HK-2 (cell line): ENCODE data around the gene ADCY10.
A peak's percentile ranks its signal among the peaks of the same experiment; 100 is the strongest.
"Not testable (repeated sequence)": the region's sequence is repeated elsewhere in the genome, so short reads cannot be mapped to it uniquely, and the experiment has no call there.

ENCODE experiments used
- DNase-seq: peaks from one replicate; pipeline ENCODE4 v3.0.0-alpha.2; 2018; ENCODE audit not compliant: unreplicated experiment

The ADCY10 gene, protein sequence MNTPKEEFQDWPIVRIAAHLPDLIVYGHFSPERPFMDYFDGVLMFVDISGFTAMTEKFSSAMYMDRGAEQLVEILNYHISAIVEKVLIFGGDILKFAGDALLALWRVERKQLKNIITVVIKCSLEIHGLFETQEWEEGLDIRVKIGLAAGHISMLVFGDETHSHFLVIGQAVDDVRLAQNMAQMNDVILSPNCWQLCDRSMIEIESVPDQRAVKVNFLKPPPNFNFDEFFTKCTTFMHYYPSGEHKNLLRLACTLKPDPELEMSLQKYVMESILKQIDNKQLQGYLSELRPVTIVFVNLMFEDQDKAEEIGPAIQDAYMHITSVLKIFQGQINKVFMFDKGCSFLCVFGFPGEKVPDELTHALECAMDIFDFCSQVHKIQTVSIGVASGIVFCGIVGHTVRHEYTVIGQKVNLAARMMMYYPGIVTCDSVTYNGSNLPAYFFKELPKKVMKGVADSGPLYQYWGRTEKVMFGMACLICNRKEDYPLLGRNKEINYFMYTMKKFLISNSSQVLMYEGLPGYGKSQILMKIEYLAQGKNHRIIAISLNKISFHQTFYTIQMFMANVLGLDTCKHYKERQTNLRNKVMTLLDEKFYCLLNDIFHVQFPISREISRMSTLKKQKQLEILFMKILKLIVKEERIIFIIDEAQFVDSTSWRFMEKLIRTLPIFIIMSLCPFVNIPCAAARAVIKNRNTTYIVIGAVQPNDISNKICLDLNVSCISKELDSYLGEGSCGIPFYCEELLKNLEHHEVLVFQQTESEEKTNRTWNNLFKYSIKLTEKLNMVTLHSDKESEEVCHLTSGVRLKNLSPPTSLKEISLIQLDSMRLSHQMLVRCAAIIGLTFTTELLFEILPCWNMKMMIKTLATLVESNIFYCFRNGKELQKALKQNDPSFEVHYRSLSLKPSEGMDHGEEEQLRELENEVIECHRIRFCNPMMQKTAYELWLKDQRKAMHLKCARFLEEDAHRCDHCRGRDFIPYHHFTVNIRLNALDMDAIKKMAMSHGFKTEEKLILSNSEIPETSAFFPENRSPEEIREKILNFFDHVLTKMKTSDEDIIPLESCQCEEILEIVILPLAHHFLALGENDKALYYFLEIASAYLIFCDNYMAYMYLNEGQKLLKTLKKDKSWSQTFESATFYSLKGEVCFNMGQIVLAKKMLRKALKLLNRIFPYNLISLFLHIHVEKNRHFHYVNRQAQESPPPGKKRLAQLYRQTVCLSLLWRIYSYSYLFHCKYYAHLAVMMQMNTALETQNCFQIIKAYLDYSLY (N-terminal part only)

DNA sequence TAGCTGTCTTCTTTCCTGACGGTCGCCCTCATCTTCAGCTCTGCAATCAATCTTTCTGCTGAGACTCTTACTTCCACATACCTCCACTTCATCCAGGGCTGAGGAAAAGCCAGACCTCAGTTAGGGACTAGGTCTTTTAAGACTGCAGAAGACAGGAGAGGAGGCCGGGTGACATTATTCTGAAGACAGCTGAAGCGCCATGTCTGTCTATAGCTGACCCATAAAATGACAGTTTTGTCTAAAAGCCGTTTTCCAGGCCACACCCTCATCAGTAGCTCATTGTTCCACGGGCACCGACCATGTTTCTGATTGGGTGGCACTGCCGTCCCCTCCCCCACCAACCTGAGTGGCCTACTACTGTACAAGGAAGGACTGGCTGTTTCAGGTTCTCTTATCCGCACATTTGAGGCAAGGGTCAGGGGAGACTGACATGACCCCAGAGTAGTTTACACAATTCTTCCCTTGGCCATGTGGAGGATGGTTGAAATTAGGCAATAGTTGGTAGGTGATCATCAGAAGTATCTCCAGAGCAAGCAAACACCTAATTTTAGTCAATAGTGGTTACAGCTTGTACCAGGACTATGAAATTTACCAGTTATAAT lies at the start of gene ADCY10:
Gene ADCY10 (minus strand): TSS at position 240 of the 602 bp plus-strand sequence. CDS start 8,994 bp downstream, outside the sequence.
- no peak for DNase-seq

DNA sequence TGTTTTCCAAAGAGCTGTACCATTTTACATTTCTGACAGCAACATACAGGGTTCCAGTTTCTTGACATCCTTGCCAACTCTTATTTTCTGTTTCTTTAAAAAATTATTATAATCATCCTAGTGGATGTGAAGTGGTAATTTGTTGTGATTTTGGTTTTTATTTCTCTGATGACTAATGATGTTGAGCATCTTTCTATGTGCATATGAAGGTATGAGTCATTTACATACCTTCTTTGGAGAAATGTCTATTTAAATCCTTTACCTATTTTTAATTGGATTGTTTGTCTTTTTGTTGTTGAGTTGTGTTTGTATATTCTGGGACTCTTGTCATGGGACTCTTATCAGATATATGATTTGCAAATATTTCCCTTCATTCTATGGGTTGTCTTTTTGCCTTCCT lies 43.8 kb upstream of the ADCY10 start:
- DNase-seq, result no peak

DNA sequence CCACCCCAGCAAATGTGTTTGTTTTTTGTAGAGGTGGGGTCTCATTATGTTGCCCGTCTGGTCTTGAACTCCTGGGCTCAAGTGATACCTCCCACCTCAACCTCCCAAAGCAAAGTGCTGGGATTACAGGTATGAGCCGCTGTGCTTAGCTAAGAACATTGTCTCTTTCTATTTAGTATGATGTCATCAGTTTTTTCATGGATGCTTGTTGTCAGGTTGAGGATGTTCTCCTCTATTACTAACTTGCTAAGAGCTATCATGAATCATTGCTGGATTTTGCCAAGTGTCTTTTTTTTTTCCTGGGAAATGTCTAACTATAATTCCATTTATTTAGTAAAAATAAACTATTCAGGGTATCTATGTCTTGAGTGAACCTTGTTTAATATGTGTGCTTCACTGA lies 42.0 kb upstream of the ADCY10 start:
- DNase-seq, result no peak

DNA sequence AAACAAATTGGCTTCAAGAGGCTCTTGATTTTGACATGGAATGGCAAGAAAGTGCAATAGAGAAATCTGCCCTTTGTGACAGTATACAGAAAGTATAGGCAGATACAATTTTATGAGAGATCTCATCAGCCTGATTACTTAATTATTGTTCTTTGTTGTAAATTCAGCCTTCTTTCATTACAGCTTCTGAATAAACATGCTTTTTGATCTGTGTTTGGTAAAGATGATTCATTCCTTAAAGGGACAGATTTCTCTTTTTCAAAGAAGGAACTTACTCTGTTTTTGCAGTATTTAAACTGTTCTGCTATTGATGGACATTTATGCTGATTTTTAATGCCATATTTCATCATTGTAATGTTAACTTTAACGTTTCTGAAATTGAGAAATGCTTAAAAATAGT lies 36.6 kb upstream of the ADCY10 start:
- no peak for DNase-seq

DNA sequence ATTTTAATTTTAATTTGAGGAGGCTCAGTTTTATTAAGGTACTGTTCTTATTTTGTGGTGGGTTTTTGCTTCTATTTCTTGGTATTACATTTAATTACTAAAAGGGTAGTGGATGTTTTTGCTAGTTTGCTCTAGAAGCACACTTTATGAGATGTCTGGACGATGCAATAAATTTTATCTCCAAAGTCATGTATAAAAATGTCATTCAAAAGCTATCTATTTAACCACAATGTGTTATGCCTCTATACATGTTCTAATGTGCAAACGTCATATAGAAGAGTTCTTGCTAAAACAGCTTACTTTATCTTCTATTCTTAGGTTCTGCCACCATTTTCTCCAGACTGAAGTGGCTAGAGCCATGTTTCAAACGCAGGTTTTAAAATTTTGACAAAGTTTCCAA lies 35.9 kb upstream of the ADCY10 start:
- DNase-seq, result no peak

DNA sequence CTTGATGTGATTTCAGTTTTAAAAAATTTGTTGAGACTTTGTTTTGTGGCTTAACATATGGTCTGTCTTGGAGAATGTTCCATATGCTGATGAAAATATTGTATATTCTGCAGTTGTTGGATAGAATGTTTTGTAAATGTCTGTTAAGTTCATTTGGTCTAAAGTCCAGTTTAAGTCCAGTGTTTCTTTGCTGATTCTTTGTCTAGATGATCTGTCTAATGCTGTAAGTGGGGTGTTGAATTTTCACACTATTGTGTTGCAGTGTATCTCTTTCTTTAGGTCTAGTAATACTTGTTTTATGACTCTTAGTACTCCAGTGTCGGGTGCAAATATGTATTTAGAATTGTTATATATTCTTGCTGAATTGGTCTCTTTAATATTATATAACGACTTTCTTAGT lies 33.8 kb upstream of the ADCY10 start:
- no peak for DNase-seq

DNA sequence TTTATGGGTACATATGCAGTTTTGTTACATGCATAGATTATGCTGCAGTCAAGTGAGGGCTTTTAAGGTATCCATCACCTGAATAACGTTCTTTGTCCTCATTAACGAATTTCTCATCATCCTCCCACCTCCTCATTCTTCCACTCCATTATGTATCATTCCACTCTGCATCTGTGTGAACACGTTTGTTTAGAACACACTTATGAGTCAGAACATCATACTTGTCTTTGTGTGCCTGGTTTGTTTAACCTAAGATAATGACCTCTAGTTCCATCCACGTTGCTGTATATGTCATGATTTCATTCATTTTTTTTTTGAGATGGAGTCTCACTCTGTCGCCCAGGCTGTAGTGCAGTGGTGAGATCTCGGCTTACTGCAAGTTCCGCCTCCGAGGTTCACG lies 29.6 kb upstream of the ADCY10 start:
- DNase-seq, result no peak

DNA sequence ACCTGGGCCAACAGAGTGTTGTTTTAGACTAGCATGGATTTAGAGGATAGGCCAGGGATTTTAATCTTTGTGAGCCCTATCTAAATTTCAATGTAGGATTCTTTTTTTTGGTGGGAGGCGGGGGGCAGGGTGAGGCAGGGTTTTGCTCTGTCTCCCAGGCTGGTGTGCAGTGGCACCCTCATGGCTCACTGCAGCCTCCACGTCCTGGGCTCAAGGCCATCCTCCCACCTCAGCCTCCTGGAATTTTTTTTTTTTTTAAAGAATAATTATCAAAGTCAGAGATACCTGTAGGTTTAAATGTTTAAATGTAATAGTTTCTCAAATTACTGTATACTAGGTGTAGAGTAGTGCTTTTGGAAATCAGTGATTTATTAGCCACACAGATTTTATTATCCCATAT lies 26.3 kb upstream of the ADCY10 start:
- DNase-seq, result no peak

DNA sequence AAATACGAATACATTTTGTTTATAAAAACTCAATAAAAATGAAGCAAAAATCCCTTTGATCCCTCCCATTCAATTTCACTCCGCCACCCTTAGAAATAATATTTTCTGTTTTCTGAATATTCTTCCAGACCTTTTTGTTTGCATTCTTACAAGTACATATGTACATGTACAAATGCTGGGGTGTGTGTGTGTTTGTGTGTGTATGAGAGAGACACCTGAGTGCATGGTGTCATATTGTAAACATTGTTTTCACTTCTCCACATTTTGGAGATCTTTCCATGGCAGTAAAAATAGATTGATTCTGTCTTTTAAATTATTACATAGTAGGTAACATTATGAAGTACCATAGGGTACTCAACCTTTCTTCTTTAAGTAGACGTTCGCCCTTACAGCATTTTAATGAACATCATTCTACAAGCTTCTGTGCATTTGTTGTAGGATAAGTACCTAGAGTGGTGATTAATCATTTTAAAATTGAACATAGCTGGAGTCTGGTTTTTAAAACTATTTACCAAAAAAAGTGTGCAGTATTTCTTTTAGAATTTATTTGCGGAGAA lies 24.2 kb upstream of the ADCY10 start:
- DNase-seq, result no peak

DNA sequence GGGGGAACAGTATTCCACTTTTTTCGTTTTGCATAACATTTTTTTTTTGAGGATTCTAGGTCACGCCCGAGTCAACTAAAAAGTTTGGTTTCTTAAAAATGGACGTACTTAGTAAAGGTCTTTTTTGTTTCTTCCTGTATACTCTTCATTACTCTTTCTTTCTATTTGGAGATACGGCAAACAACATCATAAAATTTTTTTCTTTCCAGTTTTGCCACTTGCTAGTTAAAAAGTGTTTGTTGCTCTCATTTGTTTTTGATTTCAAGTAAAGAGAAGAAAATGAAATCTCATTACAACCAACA lies 23.7 kb upstream of the ADCY10 start:
- no peak for DNase-seq

DNA sequence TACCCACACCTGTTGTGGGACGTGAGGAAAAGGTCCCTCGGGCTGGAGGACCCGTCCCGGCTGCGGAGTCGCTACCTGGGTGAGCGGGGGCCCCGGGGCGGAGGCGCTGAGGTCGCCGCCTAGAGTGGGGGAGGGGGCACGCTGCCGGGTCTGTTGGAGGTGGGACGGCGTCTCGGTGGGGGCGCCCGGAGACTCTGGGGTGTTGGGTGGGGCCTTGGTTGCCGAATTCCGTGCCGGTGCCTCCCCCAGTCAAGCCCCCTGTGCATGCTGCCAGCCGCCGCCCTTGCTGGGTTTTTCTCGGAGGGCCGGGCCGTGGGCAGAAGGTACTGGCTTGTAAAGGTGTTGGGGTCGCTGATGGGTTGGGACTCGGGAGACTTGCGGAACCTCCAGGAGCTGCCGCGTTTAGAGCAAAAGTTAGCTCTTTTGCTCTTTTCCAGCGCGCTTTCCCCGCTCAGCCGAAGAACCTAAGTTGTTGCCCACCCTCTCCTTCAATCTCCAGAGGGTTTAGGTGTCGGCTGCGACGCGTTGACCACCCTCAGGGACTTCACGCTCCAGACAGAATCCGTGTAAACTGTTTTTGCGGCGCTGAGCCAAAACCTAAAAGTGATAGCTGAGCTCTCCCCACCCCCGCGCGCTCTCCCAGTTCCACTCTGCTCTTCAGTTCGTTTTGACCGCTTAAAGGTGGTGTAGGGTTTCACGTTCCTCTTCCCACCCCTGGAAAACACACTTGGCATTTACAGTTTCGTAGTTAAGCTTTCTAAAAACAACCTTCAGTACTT lies 23.2 kb upstream of the ADCY10 start, which contains the start of gene MPC2:
Gene MPC2 (minus strand): TSS at position 143 of the 779 bp plus-strand sequence. CDS start 1,231 bp downstream, outside the sequence.
- peak; percentile 63 for DNase-seq

DNA sequence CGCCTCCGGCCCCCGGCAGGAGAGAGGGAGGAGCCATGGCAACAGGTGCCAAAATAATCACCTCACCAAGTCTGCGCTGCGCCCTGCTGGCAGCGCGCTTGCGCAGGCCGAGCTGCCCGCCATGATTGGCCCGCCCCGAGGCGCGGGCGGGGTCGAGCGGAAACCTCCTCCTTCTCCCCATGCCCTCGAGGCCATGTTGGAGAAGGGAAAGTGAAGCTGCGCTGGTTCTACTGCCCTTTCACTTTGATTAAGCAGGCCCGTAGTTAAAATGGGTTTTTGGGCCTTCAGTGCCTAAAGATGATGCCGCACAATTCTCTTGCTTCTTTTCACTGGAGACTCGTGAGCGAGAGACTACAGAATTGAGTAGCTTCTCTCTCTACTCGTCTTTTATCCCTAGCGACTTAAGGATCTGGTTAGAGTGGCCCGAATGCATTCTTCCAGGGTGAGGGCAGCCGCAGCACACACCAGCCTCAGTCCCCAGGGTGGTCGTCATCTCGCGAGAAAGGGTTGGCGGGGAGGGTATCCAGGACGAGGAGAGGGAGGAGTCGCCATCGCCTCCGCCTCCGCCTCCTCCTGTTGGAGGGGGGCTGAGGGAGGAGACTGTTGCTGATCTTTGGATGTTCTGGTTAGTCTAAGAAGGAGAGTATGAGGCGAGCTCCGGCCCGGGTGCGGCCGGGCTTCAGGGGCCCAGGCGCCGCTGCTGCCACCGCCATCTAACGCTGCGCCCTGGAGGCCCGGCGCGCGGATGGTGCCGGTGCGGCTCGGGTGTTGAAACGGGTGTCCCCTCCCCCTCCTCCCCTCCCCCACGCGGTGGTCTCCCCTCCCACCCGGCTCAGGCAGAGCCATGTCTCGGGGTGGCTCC lies 22.4 kb upstream of the ADCY10 start, which contains the start of gene DCAF6:
Gene DCAF6 (plus strand): TSS at position 616 of the 862 bp plus-strand sequence. CDS start 229 bp downstream, at position 845.
- peak; percentile 95 for DNase-seq

DNA sequence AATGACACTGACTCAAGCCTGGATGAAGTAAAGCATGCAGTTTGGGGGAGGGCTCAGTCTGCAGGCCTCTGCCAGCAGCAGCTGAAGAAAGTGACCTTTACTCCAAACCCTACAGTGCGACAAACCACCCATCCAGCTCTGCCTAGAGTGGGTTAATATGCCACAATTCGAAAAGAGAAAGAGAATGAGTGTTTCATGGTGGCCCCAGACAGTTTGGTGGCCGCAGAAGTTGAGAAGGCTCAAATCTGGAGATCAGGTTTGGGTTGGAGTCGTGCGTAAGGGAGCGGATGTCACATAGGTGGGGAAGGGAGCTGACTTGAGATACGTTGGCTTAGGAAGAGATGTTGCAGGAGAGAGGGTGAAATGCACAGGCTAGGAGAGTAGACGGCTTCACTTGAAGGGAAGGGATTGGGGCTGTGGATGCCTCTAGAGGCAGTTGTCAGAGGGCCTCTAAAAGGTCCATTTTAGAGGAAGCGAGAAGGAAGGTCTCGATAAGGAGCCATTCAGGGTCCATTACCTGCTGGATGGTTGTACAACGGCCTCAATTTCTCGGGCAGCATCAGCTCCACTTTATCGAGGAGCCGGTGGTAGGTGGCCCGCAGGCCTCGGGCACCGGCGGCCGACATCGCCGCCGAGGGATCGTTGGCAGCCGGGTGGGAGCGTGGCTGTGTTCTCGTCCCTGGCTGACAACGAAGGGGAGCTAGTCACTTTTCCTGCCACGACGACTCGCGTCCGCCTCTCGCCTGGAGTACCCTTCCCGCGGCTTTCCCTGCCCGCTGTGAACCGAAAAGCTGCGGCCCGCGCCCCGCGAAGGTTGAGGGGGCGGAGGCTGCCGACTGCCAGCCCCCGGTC lies 21.5 kb upstream of the ADCY10 start:
- DNase-seq, result peak; percentile 40

DNA sequence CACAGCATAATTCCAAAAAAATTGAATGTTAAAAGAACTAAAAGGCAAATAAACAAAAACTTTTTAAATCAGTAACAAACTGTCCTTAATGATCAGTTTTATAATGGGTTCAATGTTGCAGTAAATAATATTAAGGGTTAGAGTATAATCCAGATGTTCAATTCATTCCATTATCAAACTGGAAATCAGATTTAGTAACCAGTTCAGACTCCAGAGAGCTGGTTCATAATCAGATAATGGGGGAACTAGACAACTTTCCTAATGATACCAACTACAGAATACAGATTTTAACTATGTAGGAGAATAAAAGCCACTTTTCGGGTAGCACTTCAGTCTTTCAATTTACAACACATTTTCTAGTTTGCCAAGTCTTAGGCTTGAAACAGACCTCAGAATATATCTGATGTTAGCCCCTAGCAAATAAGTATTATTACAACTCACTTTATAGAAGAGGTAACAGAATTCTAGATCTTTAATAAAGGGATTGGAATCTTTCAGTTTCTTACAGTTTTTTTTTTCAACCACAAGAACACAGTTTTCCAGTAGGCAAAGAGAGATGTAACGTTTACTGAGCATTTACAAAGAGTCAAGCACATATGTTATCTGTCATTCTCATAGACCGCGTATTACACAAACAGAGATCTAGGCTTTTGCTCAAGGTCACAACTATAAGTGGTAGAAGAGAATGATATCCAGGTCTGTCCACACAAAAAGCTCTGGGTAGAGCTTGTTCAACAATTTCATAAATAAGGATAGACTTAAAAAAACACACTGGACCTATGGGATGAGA lies 20.7 kb upstream of the ADCY10 start:
- no peak for DNase-seq

DNA sequence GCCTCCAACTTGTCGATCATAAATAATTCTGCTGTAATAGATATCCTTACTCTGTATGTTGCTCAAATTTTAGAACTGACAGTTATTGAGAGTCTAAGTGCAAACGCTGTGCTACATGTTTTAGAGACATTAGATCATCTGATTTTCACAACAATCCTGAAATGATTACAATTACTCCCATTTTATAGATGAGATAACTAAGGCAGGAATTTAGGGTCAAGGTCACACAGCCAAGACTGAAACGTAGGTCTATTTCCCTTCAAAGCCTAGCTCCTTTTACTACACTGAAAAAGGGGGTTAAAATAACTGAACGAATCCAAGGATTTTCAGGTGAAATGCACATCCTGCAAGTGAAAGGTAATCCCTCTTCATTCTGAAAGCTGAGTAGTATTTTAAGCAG lies 19.9 kb upstream of the ADCY10 start:
- DNase-seq, result no peak

DNA sequence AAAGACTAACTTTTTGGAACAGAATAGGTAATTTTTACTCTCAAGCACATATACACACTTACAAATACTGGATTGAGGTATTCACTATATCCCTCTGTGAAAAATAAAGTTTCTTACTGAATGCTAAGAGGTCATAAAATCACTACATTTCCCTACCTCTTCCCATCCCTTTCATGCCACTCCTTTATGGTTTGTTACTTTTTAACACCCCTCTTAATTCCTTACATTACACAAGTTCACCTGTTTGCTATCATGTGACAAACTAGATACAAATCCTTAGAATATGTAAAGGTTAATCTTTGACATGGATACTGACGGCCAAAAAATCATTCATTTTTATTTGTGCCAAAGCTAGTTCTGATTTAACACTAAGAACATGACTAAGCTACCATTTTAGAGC lies 15.8 kb upstream of the ADCY10 start:
- no peak for DNase-seq

DNA sequence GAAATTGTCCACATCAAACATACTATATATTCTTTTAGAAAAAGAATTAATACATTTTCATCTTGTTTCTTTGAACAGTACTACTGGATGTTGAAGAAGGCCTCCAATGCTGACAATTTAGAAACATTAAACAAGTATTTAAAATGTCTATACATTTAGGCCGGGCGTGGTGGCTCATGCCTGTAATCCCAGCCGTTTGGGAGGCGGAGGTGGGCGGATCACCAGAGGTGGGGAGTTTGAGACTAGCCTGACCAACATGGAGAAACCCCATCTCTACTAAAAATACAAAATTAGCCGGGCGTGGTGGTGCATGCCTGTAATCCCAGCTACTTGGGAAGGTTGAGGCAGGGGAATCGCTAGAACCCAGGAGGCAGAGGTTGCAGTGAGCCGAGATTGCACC lies 15.0 kb upstream of the ADCY10 start:
- not testable (repeated sequence) for DNase-seq

DNA sequence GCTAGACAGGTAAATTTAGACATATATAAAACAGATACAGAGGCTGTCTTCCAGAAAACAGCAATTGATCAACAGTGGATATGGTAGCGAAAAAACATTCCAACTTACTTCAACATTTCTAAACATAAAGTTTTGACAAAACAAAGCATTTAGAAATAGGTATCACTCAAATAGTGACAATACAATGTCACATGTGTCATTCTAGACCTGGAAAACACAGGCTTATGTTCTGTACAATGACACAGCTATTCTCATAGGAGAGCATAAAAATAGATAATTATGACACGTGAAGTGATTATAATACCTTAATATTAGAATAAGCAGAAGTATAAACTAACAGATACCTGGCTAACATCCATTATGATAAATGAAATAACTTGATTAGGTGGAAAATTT lies 14.5 kb upstream of the ADCY10 start:
- no peak for DNase-seq
